HepG2 (cell line): ENCODE data around the gene GRIK4. TPM values are rescaled to one million over a fixed set of nuclear protein-coding genes. Genes with fewer than 3 reads are reported as not detected.

Experiments used
- ATAC-seq: fragments of 200-7000 bp; cut with Tn5 transposase; 3 replicates; pipeline ENCODE4 v1.9.1; 2020; ENCODE audit warnings: mild to moderate bottlenecking, moderate library complexity
- BruUV-seq: library from RNA; stranded (reverse); fragments of 400-500 nt; replicated peaks from 2 replicates; lab custom pipeline; 2021; lab: Mats Ljungman, UMichigan
- CTCF ChIA-PET: fragments of 300-600 bp; formaldehyde crosslinking; extraction: SDS; loops from one replicate; lab custom pipeline; 2021; ENCODE audit warnings: low total read pairs, inconsistent platforms, low intra/inter-chr PET ratio; lab: Yijun Ruan, JAX
- POLR2A ChIA-PET: fragments of 350-600 bp; sonication (Branson Sonifier 250); formaldehyde crosslinking; loops from one replicate; lab custom pipeline; 2020; ENCODE audit warnings: antibody characterized with exemption, inconsistent platforms; lab: Yijun Ruan, JAX
- DNase-seq: peaks from one replicate; pipeline ENCODE4 v3.0.0-alpha.2; 2015; ENCODE audit warnings: low spot score
- FAIRE-seq: peaks from 3 replicates; lab custom pipeline; 2011; peaks lifted over from hg19 to GRCh38; lab: Jason Lieb, UNC
- H2AFZ ChIP-seq: one replicate; pipeline ENCODE4 v1.6.1; 2011; ENCODE audit warnings: low read length, inconsistent platforms
- H3K27ac ChIP-seq: fragments of 300-600 bp; 3 replicates; pipeline ENCODE4 v1.8.0; 2011; ENCODE audit warnings: mixed run types, mild to moderate bottlenecking, mixed read lengths, low read length, inconsistent platforms; ENCODE audit not compliant: insufficient read depth; ENCODE audit errors: extremely low read length
- H3K27me3 ChIP-seq, 2 experiments: fragments of 200-600 bp in 1 of 2; 2 replicates in 1 of 2; 3 replicates in 1 of 2; pipeline versions ENCODE4 v1.6.0 to v1.8.0; 2011; ENCODE audit warnings: low read length in 2 of 2, mild to moderate bottlenecking in 2 of 2, moderate library complexity in 2 of 2, inconsistent platforms in 1 of 2; ENCODE audit not compliant: insufficient read depth in 2 of 2, control insufficient read depth in 1 of 2
- H3K36me3 ChIP-seq, 2 experiments: fragments of 200-600 bp in 1 of 2; replicated peaks in 1 of 2; 2 replicates in 1 of 2; 3 replicates in 1 of 2; pipeline versions ENCODE4 v1.5.1 to v1.8.0; 2011; ENCODE audit warnings: low read length in 2 of 2, inconsistent platforms in 1 of 2; ENCODE audit not compliant: insufficient read depth in 2 of 2, control insufficient read depth in 1 of 2
- H3K4me1 ChIP-seq: 2 replicates; pipeline ENCODE4 v1.5.1; 2012; ENCODE audit warnings: low read length, inconsistent platforms; ENCODE audit not compliant: insufficient read depth
- H3K4me2 ChIP-seq: 2 replicates; pipeline ENCODE4 v1.6.0; 2011; ENCODE audit warnings: low read depth, low read length, inconsistent platforms
- H3K4me3 ChIP-seq, 3 experiments: fragments of 200-600 bp in 1 of 3; sonication (generic), shearing (Covaris generic) in 1 of 3; replicated peaks in 1 of 3; 2 replicates each; pipeline ENCODE4 v1.5.1; 2011 to 2016; ENCODE audit warnings: low read length in 3 of 3, inconsistent platforms in 2 of 3, low read depth in 2 of 3, mild to moderate bottlenecking in 2 of 3, control low read depth in 1 of 3, mixed read lengths in 1 of 3; ENCODE audit not compliant: insufficient read depth in 1 of 3
- H3K79me2 ChIP-seq: one replicate; pipeline ENCODE4 v1.6.1; 2011; ENCODE audit warnings: low read length, inconsistent platforms; ENCODE audit not compliant: insufficient read depth
- H3K9ac ChIP-seq: 2 replicates; pipeline ENCODE4 v1.6.0; 2011; ENCODE audit warnings: mild to moderate bottlenecking, low read depth, low read length, inconsistent platforms; ENCODE audit not compliant: insufficient read depth
- H3K9me3 ChIP-seq: 2 replicates; pipeline ENCODE4 v1.5.1; 2012; ENCODE audit warnings: mild to moderate bottlenecking, low read length
- H4K20me1 ChIP-seq: 2 replicates; pipeline ENCODE4 v1.6.0; 2011; ENCODE audit warnings: inconsistent platforms, mild to moderate bottlenecking, low read length, moderate library complexity; ENCODE audit not compliant: insufficient read depth
- CCAR2 ChIP-seq: fragments of 200-400 bp; formaldehyde crosslinking; optimal IDR thresholded peaks from 2 replicates; pipeline ENCODE3; 2018; ENCODE audit warnings: low read depth, mild to moderate bottlenecking, low read length, moderate library complexity
- CEBPB ChIP-seq: IDR thresholded peaks from 2 replicates; pipeline ENCODE4 v1.6.1; 2011; ENCODE audit warnings: low read depth, low read length, improper control_type of control experiment, borderline replicate concordance
- ESRRA ChIP-seq: sonication (generic); formaldehyde crosslinking; IDR thresholded peaks from 2 replicates; pipeline ENCODE4 v1.5.1; 2020; ENCODE audit warnings: mild to moderate bottlenecking, low read depth, missing genetic modification reagents
- MLLT10 ChIP-seq: sonication (generic); formaldehyde crosslinking; IDR thresholded peaks from 2 replicates; pipeline ENCODE4 v1.4.0; 2020; ENCODE audit warnings: missing genetic modification reagents
- STAG1 ChIP-seq: sonication (generic); formaldehyde crosslinking; IDR thresholded peaks from 2 replicates; pipeline ENCODE4 v1.4.0; 2020; ENCODE audit warnings: missing genetic modification reagents
- TAF1 ChIP-seq: sonication (generic); formaldehyde crosslinking; IDR thresholded peaks from 2 replicates; pipeline ENCODE4 v1.4.0; 2020; ENCODE audit warnings: missing genetic modification reagents
- ZNF569 ChIP-seq: sonication (generic); formaldehyde crosslinking; IDR thresholded peaks from 2 replicates; pipeline ENCODE4 v1.5.0; 2020; ENCODE audit warnings: mild to moderate bottlenecking, missing genetic modification reagents, moderate library complexity, borderline replicate concordance
- WGBS: methylation state at CpG from one replicate; pipeline ENCODE4 v1.1.6; 2017; ENCODE audit warnings: low lambda C conversion rate; 5-methylcytosine and 5-hydroxymethylcytosine counted together
- in situ Hi-C: cut with HindIII; loops from 2 replicates; pipeline ENCODE4 v1.10.0; 2017; ENCODE audit warnings: low pct_unique_long_range_greater_than_20kb; ENCODE audit not compliant: extremely low pct_ligation_motif_present
- intact Hi-C: fragments of 100-400 bp; cut with micrococcal nuclease; formaldehyde crosslinking; loops from one replicate; pipeline ENCODE4 v1.10.0; 2022; ENCODE audit not compliant: unreplicated experiment
- polyA plus RNA-seq, 8 experiments: library from polyadenylated mRNA; depleted of rRNA in 3 of 8; stranded (reverse) in 7 of 8; unstranded in 1 of 8; fragments of >200 nt; fragmentation: Illumina TruSeq in 4 of 8; extraction: Trizol in 4 of 8; gene quantifications; 2 replicates each; pipeline versions ENCODE4 v1.2.1 to v1.2.3, GENCODE V29; 2011 to 2016; ENCODE audit warnings: low read depth in 4 of 8, missing spikeins in 1 of 8, mixed read lengths in 1 of 8; ENCODE audit not compliant: insufficient read depth in 1 of 8
- total RNA-seq, 5 experiments: library from RNA; depleted of rRNA; stranded (reverse); fragments of >200 nt; fragmentation: Illumina TruSeq; extraction: Trizol; gene quantifications; 2 replicates each; pipeline ENCODE4 v1.2.3, GENCODE V29; 2016; ENCODE audit warnings: low read depth in 1 of 5
- TF ChIP-seq, protein P1 (sequence below): sonication (generic); formaldehyde crosslinking; IDR thresholded peaks from 2 replicates; pipeline ENCODE4 v1.9.0; 2021; ENCODE audit warnings: missing genetic modification reagents, borderline replicate concordance
- TF ChIP-seq, protein P2 (sequence below): IDR thresholded peaks from 2 replicates; pipeline ENCODE4 v1.6.1; 2016; ENCODE audit warnings: missing biosample characterization, missing genetic modification reagents, low read depth

The GRIK4 gene
- total and polyA plus RNA-seq, 2 of the 13 experiments (the other 11 are each of a cell fraction or from before 2014, with no cell fraction given), result 0.04 to 0.07 TPM

DNA sequence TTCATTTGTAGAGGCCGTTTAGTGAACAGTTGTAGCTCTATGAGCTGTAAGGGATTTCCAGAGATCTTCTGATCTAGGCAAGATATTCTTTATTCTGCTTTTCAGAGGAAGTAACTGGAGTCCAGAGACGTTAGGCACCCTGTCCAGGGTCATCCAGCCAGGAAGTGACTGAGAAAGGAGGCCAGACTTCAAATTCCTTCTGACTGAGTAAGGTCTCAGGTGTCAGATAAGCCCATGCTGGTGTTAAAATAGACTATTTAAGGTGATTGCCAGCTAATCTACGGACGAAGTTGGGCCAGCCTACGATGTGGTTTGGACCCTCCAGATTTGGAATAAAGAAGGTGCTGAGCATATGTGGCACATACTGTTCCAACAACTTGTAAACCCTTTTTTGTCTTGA is 54.6 kb downstream of the GRIK4 start (continued):
- TF ChIP-seq MLLT10 (CRISPR knock-in tag) (no peak), CCAR2 (no peak), ZNF569 (no peak), STAG1 (CRISPR knock-in tag) (no peak), TAF1 (CRISPR knock-in tag) (no peak)
- TF ChIP-seq, protein P1, sequence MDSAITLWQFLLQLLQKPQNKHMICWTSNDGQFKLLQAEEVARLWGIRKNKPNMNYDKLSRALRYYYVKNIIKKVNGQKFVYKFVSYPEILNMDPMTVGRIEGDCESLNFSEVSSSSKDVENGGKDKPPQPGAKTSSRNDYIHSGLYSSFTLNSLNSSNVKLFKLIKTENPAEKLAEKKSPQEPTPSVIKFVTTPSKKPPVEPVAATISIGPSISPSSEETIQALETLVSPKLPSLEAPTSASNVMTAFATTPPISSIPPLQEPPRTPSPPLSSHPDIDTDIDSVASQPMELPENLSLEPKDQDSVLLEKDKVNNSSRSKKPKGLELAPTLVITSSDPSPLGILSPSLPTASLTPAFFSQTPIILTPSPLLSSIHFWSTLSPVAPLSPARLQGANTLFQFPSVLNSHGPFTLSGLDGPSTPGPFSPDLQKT, result no peak

DNA sequence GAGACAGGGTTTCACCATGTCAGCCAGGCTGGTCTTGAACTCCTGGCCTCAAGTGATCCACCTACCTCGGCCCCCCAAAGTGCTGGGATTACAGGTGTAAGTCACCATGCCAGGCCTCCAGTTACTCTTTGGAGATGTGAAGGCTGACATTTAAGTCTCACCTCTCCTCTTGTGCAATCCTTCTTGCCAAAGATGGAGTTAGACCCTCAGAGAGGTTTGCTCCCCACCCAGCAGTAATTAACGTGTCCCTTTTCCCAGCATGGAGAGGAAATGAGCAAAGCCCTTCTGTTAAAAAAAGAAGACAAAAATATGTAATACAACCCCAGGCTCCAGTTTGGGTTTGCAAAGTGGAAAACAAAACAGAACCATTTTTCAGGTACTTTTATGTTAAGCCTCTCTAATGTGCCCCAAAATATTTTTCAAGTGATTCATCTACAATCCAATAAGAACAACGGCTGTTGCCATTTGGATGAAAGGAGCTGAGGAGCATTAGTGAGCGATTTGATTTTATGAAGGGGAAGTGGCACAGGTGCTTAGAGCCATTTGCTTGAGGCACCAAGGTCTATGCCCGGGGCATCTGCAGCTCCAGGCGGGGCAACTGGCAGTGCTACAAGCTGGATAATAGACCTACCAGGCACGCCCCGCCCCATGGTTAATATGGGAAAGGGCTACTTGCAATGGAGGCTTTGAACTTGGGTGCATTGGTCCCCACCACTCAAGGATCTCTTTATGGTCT is 57.2 kb downstream of the GRIK4 start:
- ChIA-PET POLR2A (no interaction called here), CTCF (no interaction called here)
- in situ Hi-C loops (no loop called here), intact Hi-C loops (no loop called here)
- ATAC-seq (no peak), DNase-seq (no peak), FAIRE-seq (no peak)
- Histone ChIP-seq H3K27ac (no peak overlapping the region), H2AFZ (no peak overlapping the region), H3K79me2 (no peaks in the 10 kb centered on the region), H3K4me2 (no peak overlapping the region), H4K20me1 (no peaks in the 10 kb centered on the region), H3K36me3 (no peaks in the 10 kb centered on the region), H3K9ac (no peak overlapping the region), H3K4me3 (no peak overlapping the region), H3K4me1 (peaks cover 8% of the 10 kb centered on the region; the same call in 1 of the 2 replicates), H3K9me3 (no peaks in the 10 kb centered on the region), H3K27me3 (peaks cover 2 to 5% of the 10 kb centered on the region in 2 experiments; a peak in 3 of 5 replicates)
- 40% methylated on average over 7 of the region's 8 CpGs for WGBS
- no TSS peak for BruUV-seq
- TF ChIP-seq, protein P2, sequence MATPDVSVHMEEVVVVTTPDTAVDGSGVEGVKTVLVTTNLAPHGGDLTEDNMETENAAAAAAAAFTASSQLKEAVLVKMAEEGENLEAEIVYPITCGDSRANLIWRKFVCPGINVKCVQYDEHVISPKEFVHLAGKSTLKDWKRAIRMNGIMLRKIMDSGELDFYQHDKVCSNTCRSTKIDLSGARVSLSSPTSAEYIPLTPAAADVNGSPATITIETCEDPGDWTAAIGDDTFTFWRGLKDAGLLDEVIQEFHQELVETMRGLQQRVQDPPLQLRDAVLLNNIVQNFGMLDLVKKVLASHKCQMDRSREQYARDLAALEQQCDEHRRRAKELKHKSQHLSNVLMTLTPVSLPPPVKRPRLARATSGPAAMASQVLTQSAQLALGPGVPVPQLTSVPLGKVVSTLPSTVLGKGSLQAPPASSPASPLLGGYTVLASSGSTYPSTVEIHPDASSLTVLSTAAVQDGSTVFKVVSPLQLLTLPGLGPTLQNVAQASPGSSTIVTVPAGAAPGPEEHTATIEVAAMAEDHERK, result no peak
- no peak for TF ChIP-seq ESRRA (CRISPR knock-in tag)
- 0 out of 2 replicates have a peak, but pooled peaks have one; percentile 6 for TF ChIP-seq CEBPB
